Stimulated activated CD4-positive, alpha-beta T cell treated with anti-CD3 and anti-CD28 coated beads, Interleukin-15, amount 100 ng/mL, for 24 hours (primary cell): ENCODE measurements around the gene GRM7.

ENCODE experiments used
- DNase-seq: peaks from one replicate; pipeline ENCODE4 v3.0.0-alpha.2; 2020

The GRM7 gene

GRCh38 chr3:7607676-7608075 is 746.8 kb downstream of the GRM7 start:
- DNase-seq = no peak

- no peak for DNase-seq
Measured at GRCh38 chr3:7610634-7611033, 749.7 kb downstream of the GRM7 start.

GRCh38 chr3:7615043-7615442 is 754.1 kb downstream of the GRM7 start:
- DNase-seq = no peak

- no peak for DNase-seq
Measured at GRCh38 chr3:7618606-7619005, 757.7 kb downstream of the GRM7 start.

GRCh38 chr3:7620401-7620800 is 759.5 kb downstream of the GRM7 start:
- DNase-seq = no peak

- no peak for DNase-seq
Measured at GRCh38 chr3:7621046-7621630, 760.2 kb downstream of the GRM7 start.

- DNase-seq = no peak
Measured at GRCh38 chr3:7621651-7622050, 760.7 kb downstream of the GRM7 start.

- no peak for DNase-seq
Measured at GRCh38 chr3:7625021-7625420, 764.1 kb downstream of the GRM7 start.

GRCh38 chr3:7630351-7630911 is 769.5 kb downstream of the GRM7 start:
- DNase-seq = no peak

GRCh38 chr3:7630925-7631324 is 770.0 kb downstream of the GRM7 start:
- DNase-seq = no peak

GRCh38 chr3:7632305-7632704 is 771.4 kb downstream of the GRM7 start:
- DNase-seq = no peak

GRCh38 chr3:7637694-7638093 is 776.8 kb downstream of the GRM7 start:
- DNase-seq = no peak

- DNase-seq = no peak
Measured at GRCh38 chr3:7638103-7638502, 777.2 kb downstream of the GRM7 start.

GRCh38 chr3:7640787-7641186 is 779.9 kb downstream of the GRM7 start:
- no peak for DNase-seq

- no peak for DNase-seq
Measured at GRCh38 chr3:7646851-7647250, 785.9 kb downstream of the GRM7 start.

- no peak for DNase-seq
Measured at GRCh38 chr3:7650466-7650865, 789.6 kb downstream of the GRM7 start.

- no peak for DNase-seq
Measured at GRCh38 chr3:7651274-7651673, 790.4 kb downstream of the GRM7 start.

GRCh38 chr3:7657214-7658112 is 796.5 kb downstream of the GRM7 start:
- DNase-seq = no peak

GRCh38 chr3:7658294-7658693 is 797.4 kb downstream of the GRM7 start:
- no peak for DNase-seq

- DNase-seq = no peak
Measured at GRCh38 chr3:7659079-7659478, 798.2 kb downstream of the GRM7 start.

- no peak for DNase-seq
Measured at GRCh38 chr3:7663771-7664170, 802.9 kb downstream of the GRM7 start.

- no peak for DNase-seq
Measured at GRCh38 chr3:7667774-7668173, 806.9 kb downstream of the GRM7 start.

GRCh38 chr3:7669641-7670040 is 808.7 kb downstream of the GRM7 start:
- no peak for DNase-seq

GRCh38 chr3:7678521-7678920 is 817.6 kb downstream of the GRM7 start:
- no peak for DNase-seq
